DOHH2 (cell line): ENCODE data around the gene ITPR1.

Experiments used
- EZH2phosphoT487 ChIP-seq: fragments of 200-600 bp; sonication (generic); IDR thresholded peaks from 2 replicates; pipeline ENCODE4 v1.6.1; 2017; ENCODE audit warnings: borderline replicate concordance, mild to moderate bottlenecking, antibody characterized with exemption, low read length, moderate library complexity, mixed read lengths
- TF ChIP-seq, protein P1 (sequence below): fragments of 200-600 bp; sonication (generic); IDR thresholded peaks from one replicate; pipeline ENCODE4 v1.5.1; 2014; ENCODE audit warnings: antibody characterized with exemption, mild to moderate bottlenecking, low read depth, low read length; ENCODE audit not compliant: poor library complexity, severe bottlenecking

DNA sequence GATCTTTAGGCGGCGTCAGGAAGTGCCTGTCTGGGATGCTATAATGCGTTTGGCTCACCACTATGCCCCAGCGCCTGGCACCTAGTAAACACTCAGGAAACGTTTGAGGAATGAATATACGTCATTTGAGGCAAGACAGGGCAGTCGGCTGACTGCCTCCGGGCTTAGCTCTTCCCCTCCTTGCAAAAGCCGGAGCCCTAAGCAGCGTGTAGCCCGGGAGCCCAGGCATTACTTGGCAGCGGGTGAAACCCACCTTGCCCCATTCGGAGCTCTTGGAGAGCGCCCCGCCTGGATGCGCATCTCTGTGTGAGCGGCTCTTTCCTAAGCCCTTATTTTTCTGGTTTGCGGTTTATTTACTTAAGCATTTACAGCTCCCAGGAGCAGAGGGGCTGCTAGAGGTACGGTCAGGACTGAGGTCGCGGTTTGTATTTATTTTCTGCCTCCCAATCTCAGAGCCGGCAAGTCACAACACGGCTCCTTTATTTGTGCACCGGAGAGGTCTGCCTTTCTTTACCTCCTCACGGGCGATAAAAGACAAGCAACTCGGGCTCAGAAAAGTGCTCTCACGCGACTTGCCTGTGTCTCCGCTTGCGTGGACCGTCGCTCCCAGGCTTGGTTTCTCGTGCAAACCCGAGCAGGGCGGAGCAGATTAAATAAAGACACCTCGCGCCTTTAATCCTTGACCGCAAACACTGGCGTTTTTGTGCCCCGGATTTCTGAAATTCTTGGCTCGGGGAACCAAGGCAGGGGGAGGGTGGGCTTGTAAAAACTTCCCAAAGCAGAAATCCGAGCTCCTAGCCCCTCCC, 737 bp upstream of the ITPR1 start:
- TF ChIP-seq, protein P1, sequence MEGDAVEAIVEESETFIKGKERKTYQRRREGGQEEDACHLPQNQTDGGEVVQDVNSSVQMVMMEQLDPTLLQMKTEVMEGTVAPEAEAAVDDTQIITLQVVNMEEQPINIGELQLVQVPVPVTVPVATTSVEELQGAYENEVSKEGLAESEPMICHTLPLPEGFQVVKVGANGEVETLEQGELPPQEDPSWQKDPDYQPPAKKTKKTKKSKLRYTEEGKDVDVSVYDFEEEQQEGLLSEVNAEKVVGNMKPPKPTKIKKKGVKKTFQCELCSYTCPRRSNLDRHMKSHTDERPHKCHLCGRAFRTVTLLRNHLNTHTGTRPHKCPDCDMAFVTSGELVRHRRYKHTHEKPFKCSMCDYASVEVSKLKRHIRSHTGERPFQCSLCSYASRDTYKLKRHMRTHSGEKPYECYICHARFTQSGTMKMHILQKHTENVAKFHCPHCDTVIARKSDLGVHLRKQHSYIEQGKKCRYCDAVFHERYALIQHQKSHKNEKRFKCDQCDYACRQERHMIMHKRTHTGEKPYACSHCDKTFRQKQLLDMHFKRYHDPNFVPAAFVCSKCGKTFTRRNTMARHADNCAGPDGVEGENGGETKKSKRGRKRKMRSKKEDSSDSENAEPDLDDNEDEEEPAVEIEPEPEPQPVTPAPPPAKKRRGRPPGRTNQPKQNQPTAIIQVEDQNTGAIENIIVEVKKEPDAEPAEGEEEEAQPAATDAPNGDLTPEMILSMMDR = no peak
- TF ChIP-seq EZH2phosphoT487 = no peak
